ENCODE results near the gene ARNT2.

The ARNT2 gene

DNA sequence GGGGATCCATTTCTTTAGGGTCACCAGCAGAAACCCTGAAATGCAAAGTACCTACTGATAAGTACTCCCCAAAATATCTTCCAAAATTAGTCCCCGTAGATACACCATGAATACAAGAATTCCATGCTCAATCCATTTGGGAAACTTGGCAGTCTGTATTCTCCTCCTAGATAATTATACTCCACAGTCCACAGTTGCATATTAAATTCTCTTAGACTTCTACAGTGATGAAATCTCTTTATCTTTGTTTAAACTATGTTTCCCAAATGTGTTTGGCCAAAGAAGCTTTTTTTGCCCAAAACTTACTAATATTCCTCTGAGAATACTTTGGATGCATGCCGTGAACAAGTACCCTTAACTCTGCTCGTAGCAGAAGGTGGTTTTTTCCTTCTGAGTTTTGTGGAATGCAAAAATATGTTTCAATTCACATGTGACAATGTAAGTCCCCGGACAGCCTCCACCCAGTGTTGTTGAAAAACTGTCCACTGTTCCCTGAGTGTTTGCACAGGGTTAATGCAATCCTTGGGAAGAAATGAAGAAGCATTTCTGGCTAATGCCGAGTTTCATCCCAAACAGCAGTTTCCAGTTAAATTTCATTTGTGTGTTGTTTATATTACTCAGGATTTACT is 126.7 kb downstream of the ARNT2 start:
- no peak for DNase-seq
- no peak for TF ChIP-seq CTCF (IDR thresholded peaks at IDR 0.05; ENCODE audit: low read depth, low read length, missing control alignments)
- no peaks in the 10 kb centered on the region for H3K27me3 ChIP-seq (replicated peaks)
- in situ Hi-C loops (cut with HindIII; ENCODE audit: low pct_ligation_motif_present, low sequenced_read_pairs), result no loop called here
- peaks cover under 1% of the 10 kb centered on the region for H3K36me3 ChIP-seq (replicated peaks)
- no peak overlapping the region for H3K4me3 ChIP-seq (ENCODE audit: low read depth, low read length)
- no peak overlapping the region for H3K27ac ChIP-seq

GRCh38 chr15:80531388-80531787 is 127.2 kb downstream of the ARNT2 start:
- H3K4me3 ChIP-seq (ENCODE audit: low read depth, low read length), result no peak overlapping the region
- H3K27ac ChIP-seq, result no peak overlapping the region
- no peaks in the 10 kb centered on the region for H3K27me3 ChIP-seq (replicated peaks)
- no peak for TF ChIP-seq CTCF (IDR thresholded peaks at IDR 0.05; ENCODE audit: low read depth, low read length, missing control alignments)
- in situ Hi-C loops (cut with HindIII; ENCODE audit: low pct_ligation_motif_present, low sequenced_read_pairs), result no loop called here
- peaks cover 6% of the 10 kb centered on the region for H3K36me3 ChIP-seq (replicated peaks)
- DNase-seq, result no peak

DNA sequence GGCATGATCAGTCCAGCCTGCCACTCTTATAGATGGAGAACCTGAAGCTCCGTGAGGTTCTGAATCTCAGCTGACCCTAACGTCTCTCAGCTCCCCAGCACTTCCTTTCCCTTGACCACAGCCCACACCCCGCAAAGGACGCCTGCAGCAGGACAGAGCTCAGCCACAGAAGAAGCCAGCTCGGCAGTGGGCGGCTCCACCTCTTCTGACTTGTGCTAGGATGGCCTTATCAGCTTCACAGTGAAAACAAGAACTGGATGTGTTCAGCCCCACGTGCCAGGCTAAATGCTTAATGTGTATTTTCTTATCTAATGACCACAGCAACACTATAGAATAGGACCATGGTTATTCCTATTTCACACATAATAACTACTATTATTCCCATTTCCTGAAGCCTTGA is 127.6 kb downstream of the ARNT2 start:
- Histone ChIP-seq H3K36me3 (replicated peaks) (peaks cover 7% of the 10 kb centered on the region), H3K27me3 (replicated peaks) (no peaks in the 10 kb centered on the region), H3K27ac (no peak overlapping the region), H3K4me3 (ENCODE audit: low read depth, low read length) (no peak overlapping the region)
- in situ Hi-C loops (cut with HindIII; ENCODE audit: low pct_ligation_motif_present, low sequenced_read_pairs), result no loop called here
- DNase-seq, result no peak
- TF ChIP-seq CTCF (IDR thresholded peaks at IDR 0.05; ENCODE audit: low read depth, low read length, missing control alignments), result no peak

GRCh38 chr15:80533790-80534333 is 129.7 kb downstream of the ARNT2 start:
- TF ChIP-seq CTCF (IDR thresholded peaks at IDR 0.05; ENCODE audit: low read depth, low read length, missing control alignments), result no peak
- no peak for DNase-seq
- Histone ChIP-seq H3K36me3 (replicated peaks) (peaks cover 7% of the 10 kb centered on the region), H3K4me3 (ENCODE audit: low read depth, low read length) (no peak overlapping the region), H3K27me3 (replicated peaks) (no peaks in the 10 kb centered on the region), H3K27ac (no peak overlapping the region)
- in situ Hi-C loops (cut with HindIII; ENCODE audit: low pct_ligation_motif_present, low sequenced_read_pairs), result no loop called here

DNA sequence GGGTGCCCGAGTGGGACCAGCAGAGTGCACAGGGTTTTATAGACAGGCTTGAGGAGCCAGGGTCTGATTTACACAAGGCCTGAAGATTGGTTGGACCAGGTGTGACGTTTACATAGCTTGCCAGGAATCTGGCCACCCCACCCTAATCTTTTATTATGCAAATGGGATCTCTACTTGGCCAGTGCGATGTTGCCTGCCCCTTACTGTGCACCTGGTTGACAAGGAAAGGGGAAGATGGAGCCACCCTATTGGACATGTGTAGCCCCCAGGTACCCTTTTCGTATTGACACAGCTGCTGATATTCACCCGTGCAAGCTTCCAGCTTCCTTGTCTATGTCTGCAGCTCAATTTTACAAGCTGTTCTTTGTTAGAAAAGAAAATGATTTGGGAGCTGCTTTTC is 132.0 kb downstream of the ARNT2 start:
- in situ Hi-C loops (cut with HindIII; ENCODE audit: low pct_ligation_motif_present, low sequenced_read_pairs), result no loop called here
- Histone ChIP-seq H3K27ac (no peak overlapping the region), H3K36me3 (replicated peaks) (peaks cover 7% of the 10 kb centered on the region), H3K27me3 (replicated peaks) (no peaks in the 10 kb centered on the region), H3K4me3 (ENCODE audit: low read depth, low read length) (no peak overlapping the region)
- DNase-seq, result no peak
- TF ChIP-seq CTCF (IDR thresholded peaks at IDR 0.05; ENCODE audit: low read depth, low read length, missing control alignments), result no peak

- DNase-seq, result no peak
- in situ Hi-C loops (cut with HindIII; ENCODE audit: low pct_ligation_motif_present, low sequenced_read_pairs), result no loop called here
- H3K27ac ChIP-seq, result no peak overlapping the region
- H3K36me3 ChIP-seq (replicated peaks), result peaks cover 7% of the 10 kb centered on the region
- no peaks in the 10 kb centered on the region for H3K27me3 ChIP-seq (replicated peaks)
- TF ChIP-seq CTCF (IDR thresholded peaks at IDR 0.05; ENCODE audit: low read depth, low read length, missing control alignments), result no peak
- no peak overlapping the region for H3K4me3 ChIP-seq (ENCODE audit: low read depth, low read length)
These were observed 132.5 kb downstream of the ARNT2 start for GRCh38 chr15:80536716-80537115.
